C4-2B (cell line): ENCODE measurements around the gene DENND4A.

Source experiments
- ZFX ChIP-seq: fragments of 450-650 bp; IDR thresholded peaks from 2 replicates; pipeline ENCODE4 v1.6.1; 2017
- TF ChIP-seq, protein P1 (sequence below): fragments of 450-650 bp; conservative IDR thresholded peaks from 2 replicates; pipeline ENCODE4 v1.5.1; 2017; ENCODE audit warnings: mild to moderate bottlenecking

- TF ChIP-seq, protein P1, sequence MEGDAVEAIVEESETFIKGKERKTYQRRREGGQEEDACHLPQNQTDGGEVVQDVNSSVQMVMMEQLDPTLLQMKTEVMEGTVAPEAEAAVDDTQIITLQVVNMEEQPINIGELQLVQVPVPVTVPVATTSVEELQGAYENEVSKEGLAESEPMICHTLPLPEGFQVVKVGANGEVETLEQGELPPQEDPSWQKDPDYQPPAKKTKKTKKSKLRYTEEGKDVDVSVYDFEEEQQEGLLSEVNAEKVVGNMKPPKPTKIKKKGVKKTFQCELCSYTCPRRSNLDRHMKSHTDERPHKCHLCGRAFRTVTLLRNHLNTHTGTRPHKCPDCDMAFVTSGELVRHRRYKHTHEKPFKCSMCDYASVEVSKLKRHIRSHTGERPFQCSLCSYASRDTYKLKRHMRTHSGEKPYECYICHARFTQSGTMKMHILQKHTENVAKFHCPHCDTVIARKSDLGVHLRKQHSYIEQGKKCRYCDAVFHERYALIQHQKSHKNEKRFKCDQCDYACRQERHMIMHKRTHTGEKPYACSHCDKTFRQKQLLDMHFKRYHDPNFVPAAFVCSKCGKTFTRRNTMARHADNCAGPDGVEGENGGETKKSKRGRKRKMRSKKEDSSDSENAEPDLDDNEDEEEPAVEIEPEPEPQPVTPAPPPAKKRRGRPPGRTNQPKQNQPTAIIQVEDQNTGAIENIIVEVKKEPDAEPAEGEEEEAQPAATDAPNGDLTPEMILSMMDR: no peak
- no peak for TF ChIP-seq ZFX
Observed at GRCh38 chr15:65762914-65763787, 28.9 kb downstream of the DENND4A start.
